ENCODE measurements around the gene PTPRN2. TPM values are rescaled to one million over a fixed set of nuclear protein-coding genes. Genes with fewer than 3 reads are reported as not detected.

PTPRN2 gene
- total RNA-seq, 2 experiments from 2014 or later: 4.7 to 4.8 TPM

GRCh38 chr7:157813741-157814661, 773.6 kb downstream of the PTPRN2 start:
- no peak overlapping the region for H3K27ac Mint-ChIP-seq
- H3K4me1 Mint-ChIP-seq: no peaks in the 10 kb centered on the region
- H3K9me3 Mint-ChIP-seq: peaks cover 6% of the 10 kb centered on the region
- H3K27me3 Mint-ChIP-seq: no peaks in the 10 kb centered on the region
- DNase-seq: no peak
- no peaks in the 10 kb centered on the region for H3K36me3 Mint-ChIP-seq (ENCODE audit: low read depth)
- H3K4me3 Mint-ChIP-seq: no peak overlapping the region
- CTCF ChIA-PET: no interaction called here
- POLR2A ChIA-PET: no interaction called here

GRCh38 chr7:157813053-157813452, 774.6 kb downstream of the PTPRN2 start:
- ChIA-PET CTCF (interaction anchor here (1.3 kb wide), 1 partner anchor 9 kb away, joined by 3 read pairs; no protein-coding TSS in a partner anchor), POLR2A (no interaction called here)
- no peak for DNase-seq
- no peaks in the 10 kb centered on the region for H3K4me1 Mint-ChIP-seq
- H3K36me3 Mint-ChIP-seq (ENCODE audit: low read depth): no peaks in the 10 kb centered on the region
- H3K27me3 Mint-ChIP-seq: no peaks in the 10 kb centered on the region
- H3K4me3 Mint-ChIP-seq: no peak overlapping the region
- H3K27ac Mint-ChIP-seq: no peak overlapping the region
- peaks cover 5% of the 10 kb centered on the region for H3K9me3 Mint-ChIP-seq

GRCh38 chr7:157811946-157812345, 775.7 kb downstream of the PTPRN2 start:
- no peak overlapping the region for H3K4me3 Mint-ChIP-seq
- no peaks in the 10 kb centered on the region for H3K36me3 Mint-ChIP-seq (ENCODE audit: low read depth)
- no peaks in the 10 kb centered on the region for H3K4me1 Mint-ChIP-seq
- POLR2A ChIA-PET: no interaction called here
- CTCF ChIA-PET: interaction anchor here (1.3 kb wide), 1 partner anchor 8 kb away, joined by 3 read pairs; no protein-coding TSS in a partner anchor
- DNase-seq: no peak
- no peak overlapping the region for H3K27ac Mint-ChIP-seq
- no peaks in the 10 kb centered on the region for H3K9me3 Mint-ChIP-seq
- no peaks in the 10 kb centered on the region for H3K27me3 Mint-ChIP-seq

GRCh38 chr7:157809863-157810851, 777.5 kb downstream of the PTPRN2 start:
- POLR2A ChIA-PET: no interaction called here
- Mint-ChIP-seq H3K9me3 (no peaks in the 10 kb centered on the region), H3K36me3 (ENCODE audit: low read depth) (no peaks in the 10 kb centered on the region), H3K4me3 (no peak overlapping the region), H3K27me3 (no peaks in the 10 kb centered on the region), H3K27ac (no peak overlapping the region), H3K4me1 (no peaks in the 10 kb centered on the region)
- no peak for DNase-seq
- CTCF ChIA-PET: no interaction called here

- ChIA-PET POLR2A (no interaction called here), CTCF (no interaction called here)
- no peaks in the 10 kb centered on the region for H3K27me3 Mint-ChIP-seq
- no peaks in the 10 kb centered on the region for H3K36me3 Mint-ChIP-seq (ENCODE audit: low read depth)
- no peaks in the 10 kb centered on the region for H3K9me3 Mint-ChIP-seq
- no peak overlapping the region for H3K4me3 Mint-ChIP-seq
- no peaks in the 10 kb centered on the region for H3K4me1 Mint-ChIP-seq
- DNase-seq: no peak
- H3K27ac Mint-ChIP-seq: no peak overlapping the region
These were observed 778.3 kb downstream of the PTPRN2 start for GRCh38 chr7:157809154-157809862.

- DNase-seq: no peak
- Mint-ChIP-seq H3K9me3 (no peaks in the 10 kb centered on the region), H3K27ac (no peak overlapping the region), H3K4me1 (no peaks in the 10 kb centered on the region), H3K27me3 (no peaks in the 10 kb centered on the region), H3K36me3 (ENCODE audit: low read depth) (no peaks in the 10 kb centered on the region), H3K4me3 (no peak overlapping the region)
- CTCF ChIA-PET: no interaction called here
- POLR2A ChIA-PET: no interaction called here
These were observed 779.6 kb downstream of the PTPRN2 start for GRCh38 chr7:157808042-157808441.

GRCh38 chr7:157807510-157807909, 780.1 kb downstream of the PTPRN2 start:
- H3K27ac Mint-ChIP-seq: no peak overlapping the region
- no peaks in the 10 kb centered on the region for H3K9me3 Mint-ChIP-seq
- H3K36me3 Mint-ChIP-seq (ENCODE audit: low read depth): no peaks in the 10 kb centered on the region
- ChIA-PET CTCF (no interaction called here), POLR2A (no interaction called here)
- H3K4me3 Mint-ChIP-seq: no peak overlapping the region
- H3K4me1 Mint-ChIP-seq: no peaks in the 10 kb centered on the region
- no peaks in the 10 kb centered on the region for H3K27me3 Mint-ChIP-seq
- no peak for DNase-seq

- CTCF ChIA-PET: no interaction called here
- POLR2A ChIA-PET: no interaction called here
These were observed 780.9 kb downstream of the PTPRN2 start for GRCh38 chr7:157806711-157807110.

GRCh38 chr7:157805713-157806112, 781.9 kb downstream of the PTPRN2 start:
- no peak overlapping the region for H3K27ac Mint-ChIP-seq
- no peaks in the 10 kb centered on the region for H3K9me3 Mint-ChIP-seq
- POLR2A ChIA-PET: no interaction called here
- H3K36me3 Mint-ChIP-seq (ENCODE audit: low read depth): no peaks in the 10 kb centered on the region
- no peaks in the 10 kb centered on the region for H3K4me1 Mint-ChIP-seq
- DNase-seq: no peak
- CTCF ChIA-PET: no interaction called here
- no peaks in the 10 kb centered on the region for H3K27me3 Mint-ChIP-seq
- no peak overlapping the region for H3K4me3 Mint-ChIP-seq

More at GRCh38 chr7:157806711-157807110, 780.9 kb downstream of the PTPRN2 start:
- no peaks in the 10 kb centered on the region for H3K4me1 Mint-ChIP-seq
- no peak overlapping the region for H3K27ac Mint-ChIP-seq
- H3K27me3 Mint-ChIP-seq: no peaks in the 10 kb centered on the region
- DNase-seq: no peak
- no peak overlapping the region for H3K4me3 Mint-ChIP-seq
- H3K9me3 Mint-ChIP-seq: no peaks in the 10 kb centered on the region
- no peaks in the 10 kb centered on the region for H3K36me3 Mint-ChIP-seq (ENCODE audit: low read depth)

- no peak for DNase-seq
- no peaks in the 10 kb centered on the region for H3K9me3 Mint-ChIP-seq
- no peak overlapping the region for H3K27ac Mint-ChIP-seq
- no peaks in the 10 kb centered on the region for H3K4me1 Mint-ChIP-seq
- H3K27me3 Mint-ChIP-seq: no peaks in the 10 kb centered on the region
- no peaks in the 10 kb centered on the region for H3K36me3 Mint-ChIP-seq (ENCODE audit: low read depth)
- ChIA-PET POLR2A (no interaction called here), CTCF (interaction anchor here (0.8 kb wide), 1 partner anchor 9 kb away, joined by 3 read pairs; no protein-coding TSS in a partner anchor)
- H3K4me3 Mint-ChIP-seq: no peak overlapping the region
These were observed 783.7 kb downstream of the PTPRN2 start for GRCh38 chr7:157803906-157804305.

GRCh38 chr7:157801971-157802675, 785.5 kb downstream of the PTPRN2 start:
- Mint-ChIP-seq H3K27me3 (no peaks in the 10 kb centered on the region), H3K27ac (no peak overlapping the region)
- POLR2A ChIA-PET: no interaction called here

GRCh38 chr7:157801113-157801512, 786.5 kb downstream of the PTPRN2 start:
- no peaks in the 10 kb centered on the region for H3K27me3 Mint-ChIP-seq
- CTCF ChIA-PET: no interaction called here
- H3K9me3 Mint-ChIP-seq: no peaks in the 10 kb centered on the region
- DNase-seq: no peak
- no peaks in the 10 kb centered on the region for H3K36me3 Mint-ChIP-seq (ENCODE audit: low read depth)
- no peak overlapping the region for H3K27ac Mint-ChIP-seq
- no peak overlapping the region for H3K4me3 Mint-ChIP-seq
- POLR2A ChIA-PET: no interaction called here
- H3K4me1 Mint-ChIP-seq: no peaks in the 10 kb centered on the region

More at GRCh38 chr7:157801971-157802675, 785.5 kb downstream of the PTPRN2 start:
- no peak overlapping the region for H3K4me3 Mint-ChIP-seq
- no peak for DNase-seq
- CTCF ChIA-PET: no interaction called here
- H3K36me3 Mint-ChIP-seq (ENCODE audit: low read depth): no peaks in the 10 kb centered on the region
- H3K4me1 Mint-ChIP-seq: no peaks in the 10 kb centered on the region
- H3K9me3 Mint-ChIP-seq: no peaks in the 10 kb centered on the region
